Gastrocnemius medialis (tissue), 4 donors: ENCODE results near the gene ANKRD16. TPM values are rescaled to one million over a fixed set of nuclear protein-coding genes. Genes with fewer than 3 reads are reported as not detected.
"Not testable (repeated sequence)": the region's sequence is repeated elsewhere in the genome, so short reads cannot be mapped to it uniquely, and the experiment has no call there.

Source experiments
- ATAC-seq, 2 donors: fragments of 150-250 bp; one replicate each; pipeline ENCODE4 v1.9.1; 2016
- DNase-seq, 2 donors: peaks; one replicate each; pipeline ENCODE4 v3.0.0-alpha.2; 2019
- H3K27ac ChIP-seq, 4 donors: fragments of 200-600 bp; sonication (generic); 1 replicate in 1 of 4; 2 replicates in 3 of 4; pipeline ENCODE4 v1.5.1; 2016 to 2018; ENCODE audit warnings: mild to moderate bottlenecking in 2 of 4, moderate library complexity in 1 of 4
- H3K27me3 ChIP-seq, 3 donors: fragments of 200-600 bp; sonication (generic) in 2 of 3; 1 replicate in 1 of 3; 2 replicates in 2 of 3; pipeline versions ENCODE4 v1.5.1 to v1.6.0; 2016 to 2019; ENCODE audit warnings: mild to moderate bottlenecking in 1 of 3, moderate library complexity in 1 of 3
- H3K36me3 ChIP-seq, 2 donors: fragments of 200-600 bp; sonication (generic) in 1 of 2; one replicate each; pipeline ENCODE4 v1.5.1; 2017 to 2018
- H3K4me1 ChIP-seq, 2 donors: fragments of 200-600 bp; sonication (generic) in 1 of 2; one replicate each; pipeline ENCODE4 v1.5.1; 2016 to 2017; ENCODE audit warnings: mild to moderate bottlenecking in 2 of 2
- H3K4me3 ChIP-seq, 4 donors: fragments of 200-600 bp; sonication (generic) in 3 of 4; 1 replicate in 1 of 4; 2 replicates in 3 of 4; pipeline ENCODE4 v1.5.1; 2016 to 2019; ENCODE audit warnings: mild to moderate bottlenecking in 2 of 4
- H3K9me3 ChIP-seq, 3 donors: fragments of 200-600 bp; sonication (generic) in 2 of 3; 1 replicate in 1 of 3; 2 replicates in 2 of 3; pipeline ENCODE4 v1.5.1; 2016 to 2019
- CTCF ChIP-seq, 5 experiments: fragments of 450-650 bp in 3 of 5; fragments of 200-600 bp in 2 of 5; sonication (generic) in 2 of 5; IDR thresholded peaks in 4 of 5; conservative IDR thresholded peaks in 1 of 5; 1 replicate in 4 of 5; 2 replicates in 1 of 5; pipeline ENCODE4 v1.5.1; 2016 to 2019; ENCODE audit warnings: antibody characterized with exemption in 5 of 5, mild to moderate bottlenecking in 3 of 5, moderate library complexity in 3 of 5
- POLR2A ChIP-seq, 2 donors: fragments of 450-650 bp; IDR thresholded peaks; one replicate each; pipeline ENCODE4 v1.6.1; 2017; ENCODE audit warnings: antibody characterized with exemption in 2 of 2, mild to moderate bottlenecking in 2 of 2, moderate library complexity in 2 of 2
- in situ Hi-C, 4 donors: fragments of 200-750 bp; cut with MboI; loops; one replicate each; pipeline versions ENCODE4 v1.15.0 to v1.8.0; 2017; ENCODE audit warnings: low sequenced_read_pairs in 4 of 4
- intact Hi-C: fragments of 100-400 bp; cut with DNase I; formaldehyde crosslinking; loops from one replicate; pipeline ENCODE4 v1.15.1; 2023; ENCODE audit warnings: low total_unique reads
- total RNA-seq, 4 donors: library from RNA; depleted of rRNA; stranded (reverse); fragments of >200 nt; gene quantifications; one replicate each; pipeline versions ENCODE4 v1.1.0 to v1.2.3, GENCODE V29; 2016

Gene ANKRD16
- total RNA-seq, 4 donors from 2014 or later, result 1.4 to 5.4 (median 3.8) TPM

- intact Hi-C loops, result no loop called here
- no peak for TF ChIP-seq CTCF (IDR thresholded peaks at IDR 0.05 in 4 of 5, conservative IDR thresholded peaks at IDR 0.05 in 1 of 5)
- TF ChIP-seq POLR2A (IDR thresholded peaks at IDR 0.05), result no peak
- DNase-seq (no peak), ATAC-seq (no peak)
- no peaks in the 10 kb centered on the region for H3K36me3 ChIP-seq
- in situ Hi-C loops, result no loop called here
- no peaks in the 10 kb centered on the region for H3K4me1 ChIP-seq
- H3K27me3 ChIP-seq, result no peaks in the 10 kb centered on the region
- no peak overlapping the region for H3K4me3 ChIP-seq
- H3K9me3 ChIP-seq, result no peaks in the 10 kb centered on the region
- H3K27ac ChIP-seq, result no peak overlapping the region
Observed at GRCh38 chr10:5827841-5828240, 61.9 kb downstream of the ANKRD16 start.

GRCh38 chr10:5826511-5826910 lies 63.2 kb downstream of the ANKRD16 start:
- H3K36me3 ChIP-seq, H3K4me3 ChIP-seq, H3K27me3 ChIP-seq, DNase-seq, H3K27ac ChIP-seq, ATAC-seq, in situ Hi-C loops, intact Hi-C loops, H3K9me3 ChIP-seq, H3K4me1 ChIP-seq: not testable (repeated sequence)

GRCh38 chr10:5818894-5819293 lies 70.8 kb downstream of the ANKRD16 start:
- Histone ChIP-seq H3K4me3 (no peak overlapping the region), H3K36me3 (no peaks in the 10 kb centered on the region), H3K27me3 (no peaks in the 10 kb centered on the region), H3K27ac (no peak overlapping the region), H3K4me1 (peaks cover 12% of the 10 kb centered on the region in 2 donors), H3K9me3 (no peaks in the 10 kb centered on the region)
- TF ChIP-seq POLR2A (IDR thresholded peaks at IDR 0.05) (no peak), CTCF (IDR thresholded peaks at IDR 0.05 in 4 of 5, conservative IDR thresholded peaks at IDR 0.05 in 1 of 5) (no peak)
- in situ Hi-C loops (no loop called here), intact Hi-C loops (no loop called here)
- ATAC-seq (no peak), DNase-seq (no peak)

GRCh38 chr10:5818048-5818331 lies 71.7 kb downstream of the ANKRD16 start:
- H3K9me3 ChIP-seq, result no peaks in the 10 kb centered on the region
- no peaks in the 10 kb centered on the region for H3K36me3 ChIP-seq
- intact Hi-C loops (no loop called here), in situ Hi-C loops (no loop called here)
- TF ChIP-seq CTCF (IDR thresholded peaks at IDR 0.05 in 4 of 5, conservative IDR thresholded peaks at IDR 0.05 in 1 of 5) (no peak), POLR2A (IDR thresholded peaks at IDR 0.05) (no peak)
- H3K27ac ChIP-seq, result no peak overlapping the region
- no peak overlapping the region for H3K4me3 ChIP-seq
- no peaks in the 10 kb centered on the region for H3K27me3 ChIP-seq
- no peak for DNase-seq
- H3K4me1 ChIP-seq, result peaks cover 12% of the 10 kb centered on the region in 2 donors
- ATAC-seq, result no peak

- no peaks in the 10 kb centered on the region for H3K36me3 ChIP-seq
- H3K4me1 ChIP-seq, result peaks cover 12% of the 10 kb centered on the region in 2 donors
- no peaks in the 10 kb centered on the region for H3K9me3 ChIP-seq
- TF ChIP-seq CTCF (IDR thresholded peaks at IDR 0.05 in 4 of 5, conservative IDR thresholded peaks at IDR 0.05 in 1 of 5) (no peak), POLR2A (IDR thresholded peaks at IDR 0.05) (no peak)
- intact Hi-C loops, result no loop called here
- no peak overlapping the region for H3K4me3 ChIP-seq
- DNase-seq, result no peak
- in situ Hi-C loops, result no loop called here
- ATAC-seq, result no peak
- no peaks in the 10 kb centered on the region for H3K27me3 ChIP-seq
- H3K27ac ChIP-seq, result no peak overlapping the region
Observed at GRCh38 chr10:5817322-5818047, 72.2 kb downstream of the ANKRD16 start.
